Mesenchymal stem cell (in vitro differentiated cells and primary cell): ENCODE data around the gene ALG2. TPM values are rescaled to one million over a fixed set of nuclear protein-coding genes. Genes with fewer than 3 reads are reported as not detected.

Experiments
- small RNA-seq: library from polyadenylated mRNA; stranded (forward); fragments of <200 nt; extraction: miRNeasy Mini kit (QIAGEN cat#:217004); gene quantifications from one replicate; pipeline ENCODE3, GENCODE V24; 2013; ENCODE audit warnings: low read depth

ALG2 gene

Small RNA genes within 50 kb of the gene (small RNA-seq; reads per million reads assigned to genes)
- not detected for gene RN7SL794P
